Subcutaneous preadipocyte (primary cell): ENCODE data around the gene NME9. TPM values are rescaled to one million over a fixed set of nuclear protein-coding genes. Genes with fewer than 3 reads are reported as not detected.

ENCODE experiments used
- total RNA-seq: library from RNA; depleted of rRNA; stranded (reverse); fragments of >200 nt; gene quantifications from 2 replicates; pipeline ENCODE4 v1.2.3, GENCODE V29; 2012

NME9 gene
- total RNA-seq = not detected in 2 replicates

GRCh38 chr3:138329127-138329983 lies at the start of gene NME9:
Gene NME9, minus strand, starts transcription at chr3:138329851. Its CDS starts 516 bp downstream, at chr3:138329335.

GRCh38 chr3:138347960-138348753 lies 18.5 kb upstream of the NME9 start, which contains the start of gene MRAS:
Gene MRAS, plus strand, starts transcription at chr3:138348579. Its CDS starts 24,305 bp downstream, at chr3:138372884.

Other genes with a start within 250 kb of the NME9 start
- gene DZIP1L, start 214.2 kb downstream of the NME9 start, total RNA-seq = 15.8 and 27.2 TPM in 2 replicates
- not detected in 2 replicates for gene A4GNT, start 197.5 kb downstream of the NME9 start, total RNA-seq
- 11.8 and 13.7 TPM in 2 replicates for gene DBR1, start 154.9 kb downstream of the NME9 start, total RNA-seq
- gene ARMC8, start 142.6 kb downstream of the NME9 start, total RNA-seq = 84.5 and 87.8 TPM in 2 replicates
- 19.9 and 27.9 TPM in 2 replicates for gene MRAS, start 18.7 kb upstream of the NME9 start, total RNA-seq
- under 0.01 and 1.4 TPM in 2 replicates for gene ESYT3, start 104.8 kb upstream of the NME9 start, total RNA-seq